Measurements from ENCODE around the gene UROS. TPM values are rescaled to one million over a fixed set of nuclear protein-coding genes. Genes with fewer than 3 reads are reported as not detected.

UROS gene
- total and polyA plus RNA-seq, 10 of the 15 experiments (the other 5 are each of a cell fraction or from before 2014, with no cell fraction given) = 4.3 to 112 (median 64.5) TPM

- TF ChIP-seq SRF (IDR thresholded peaks at IDR 0.05; ENCODE audit: low read depth in 2 of 2, low read length in 2 of 2) (no peak), MTA3 (IDR thresholded peaks at IDR 0.05; ENCODE audit: borderline replicate concordance, low read length) (no peak)
- TF ChIP-seq, protein P1, sequence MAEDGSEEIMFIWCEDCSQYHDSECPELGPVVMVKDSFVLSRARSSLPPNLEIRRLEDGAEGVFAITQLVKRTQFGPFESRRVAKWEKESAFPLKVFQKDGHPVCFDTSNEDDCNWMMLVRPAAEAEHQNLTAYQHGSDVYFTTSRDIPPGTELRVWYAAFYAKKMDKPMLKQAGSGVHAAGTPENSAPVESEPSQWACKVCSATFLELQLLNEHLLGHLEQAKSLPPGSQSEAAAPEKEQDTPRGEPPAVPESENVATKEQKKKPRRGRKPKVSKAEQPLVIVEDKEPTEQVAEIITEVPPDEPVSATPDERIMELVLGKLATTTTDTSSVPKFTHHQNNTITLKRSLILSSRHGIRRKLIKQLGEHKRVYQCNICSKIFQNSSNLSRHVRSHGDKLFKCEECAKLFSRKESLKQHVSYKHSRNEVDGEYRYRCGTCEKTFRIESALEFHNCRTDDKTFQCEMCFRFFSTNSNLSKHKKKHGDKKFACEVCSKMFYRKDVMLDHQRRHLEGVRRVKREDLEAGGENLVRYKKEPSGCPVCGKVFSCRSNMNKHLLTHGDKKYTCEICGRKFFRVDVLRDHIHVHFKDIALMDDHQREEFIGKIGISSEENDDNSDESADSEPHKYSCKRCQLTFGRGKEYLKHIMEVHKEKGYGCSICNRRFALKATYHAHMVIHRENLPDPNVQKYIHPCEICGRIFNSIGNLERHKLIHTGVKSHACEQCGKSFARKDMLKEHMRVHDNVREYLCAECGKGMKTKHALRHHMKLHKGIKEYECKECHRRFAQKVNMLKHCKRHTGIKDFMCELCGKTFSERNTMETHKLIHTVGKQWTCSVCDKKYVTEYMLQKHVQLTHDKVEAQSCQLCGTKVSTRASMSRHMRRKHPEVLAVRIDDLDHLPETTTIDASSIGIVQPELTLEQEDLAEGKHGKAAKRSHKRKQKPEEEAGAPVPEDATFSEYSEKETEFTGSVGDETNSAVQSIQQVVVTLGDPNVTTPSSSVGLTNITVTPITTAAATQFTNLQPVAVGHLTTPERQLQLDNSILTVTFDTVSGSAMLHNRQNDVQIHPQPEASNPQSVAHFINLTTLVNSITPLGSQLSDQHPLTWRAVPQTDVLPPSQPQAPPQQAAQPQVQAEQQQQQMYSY (CRISPR knock-in tag; IDR thresholded peaks at IDR 0.05) = no peak
- TF ChIP-seq, protein P2, sequence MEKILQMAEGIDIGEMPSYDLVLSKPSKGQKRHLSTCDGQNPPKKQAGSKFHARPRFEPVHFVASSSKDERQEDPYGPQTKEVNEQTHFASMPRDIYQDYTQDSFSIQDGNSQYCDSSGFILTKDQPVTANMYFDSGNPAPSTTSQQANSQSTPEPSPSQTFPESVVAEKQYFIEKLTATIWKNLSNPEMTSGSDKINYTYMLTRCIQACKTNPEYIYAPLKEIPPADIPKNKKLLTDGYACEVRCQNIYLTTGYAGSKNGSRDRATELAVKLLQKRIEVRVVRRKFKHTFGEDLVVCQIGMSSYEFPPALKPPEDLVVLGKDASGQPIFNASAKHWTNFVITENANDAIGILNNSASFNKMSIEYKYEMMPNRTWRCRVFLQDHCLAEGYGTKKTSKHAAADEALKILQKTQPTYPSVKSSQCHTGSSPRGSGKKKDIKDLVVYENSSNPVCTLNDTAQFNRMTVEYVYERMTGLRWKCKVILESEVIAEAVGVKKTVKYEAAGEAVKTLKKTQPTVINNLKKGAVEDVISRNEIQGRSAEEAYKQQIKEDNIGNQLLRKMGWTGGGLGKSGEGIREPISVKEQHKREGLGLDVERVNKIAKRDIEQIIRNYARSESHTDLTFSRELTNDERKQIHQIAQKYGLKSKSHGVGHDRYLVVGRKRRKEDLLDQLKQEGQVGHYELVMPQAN (conservative IDR thresholded peaks at IDR 0.05) = no peak
Observed at GRCh38 chr10:125778556-125778955, 44.5 kb downstream of the UROS start (continued).

DNA sequence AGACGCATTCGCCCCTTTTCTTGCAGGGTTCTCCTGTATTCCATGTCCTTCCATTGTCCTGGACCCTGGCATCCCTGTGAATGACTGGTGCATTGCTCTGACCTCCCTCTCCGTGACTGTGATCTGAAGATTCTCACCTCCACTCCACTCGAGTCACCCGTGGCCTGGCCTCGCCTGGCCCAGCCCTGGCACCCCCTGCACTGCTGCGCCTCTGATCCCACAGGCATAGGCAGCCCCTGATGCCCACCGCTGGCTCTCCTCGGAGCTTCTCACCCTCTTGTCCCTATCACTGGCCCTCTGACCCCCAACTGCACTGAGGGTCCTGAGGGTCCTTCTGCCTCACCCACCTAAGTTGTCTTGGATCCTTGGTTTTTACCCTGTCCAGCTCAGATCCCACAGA, 45.3 kb downstream of the UROS start:
- RAD21 ChIA-PET (ENCODE audit: unreplicated experiment) = no interaction called here
- intact Hi-C loops (cut with micrococcal nuclease; ENCODE audit: unreplicated experiment) = no loop called here
- H3K9ac ChIP-seq (ENCODE audit: control insufficient read depth, insufficient read depth, low read length) = no peak overlapping the region
- no peaks in the 10 kb centered on the region for H3K79me2 ChIP-seq (ENCODE audit: control insufficient read depth, insufficient read depth, low read length)
- no peak overlapping the region for H3K27ac ChIP-seq (ENCODE audit: control insufficient read depth, insufficient read depth)
- no peaks in the 10 kb centered on the region for H4K20me1 ChIP-seq (ENCODE audit: control insufficient read depth, insufficient read depth)
- no peak for ATAC-seq
- no peaks in the 10 kb centered on the region for H3K4me1 ChIP-seq (ENCODE audit: control insufficient read depth, insufficient read depth, low read length)
- 45% methylated on average over 9 of the region's 9 CpGs for WGBS (ENCODE audit: insufficient coverage, insufficient replicate concordance, low lambda C conversion rate, missing lambda C conversion rate)
- no peaks in the 10 kb centered on the region for H3K36me3 ChIP-seq (ENCODE audit: control insufficient read depth in 2 of 2, insufficient read depth in 2 of 2, low read length in 1 of 2)
- no peak for DNase-seq (ENCODE audit: low read depth, low spot score)
- H3K9me3 ChIP-seq (replicated peaks; ENCODE audit: control insufficient read depth, insufficient read depth, low read length) = no peaks in the 10 kb centered on the region
- BruUV-seq (replicated peaks) = no TSS peak
- no peak overlapping the region for H3K4me2 ChIP-seq (ENCODE audit: control insufficient read depth, insufficient read depth)
- SMC1A ChIA-PET (ENCODE audit: uncharacterized antibody, unreplicated experiment) = no interaction called here
- CTCF ChIA-PET = no interaction called here
- in situ Hi-C loops (cut with MboI) = no loop called here
- no peaks in the 10 kb centered on the region for H3K27me3 ChIP-seq (replicated peaks in 1 of 2; ENCODE audit: control insufficient read depth in 2 of 2, insufficient read depth in 2 of 2, low read length in 1 of 2)
- POLR2A ChIA-PET = no interaction called here
- H2AFZ ChIP-seq (ENCODE audit: control insufficient read depth, low read depth, low read length) = no peak overlapping the region
- FAIRE-seq = no peak
- H3K4me3 ChIP-seq = no peak overlapping the region
- no peak for TF ChIP-seq MEF2B (IDR thresholded peaks at IDR 0.05; ENCODE audit: partially characterized antibody, poor library complexity, severe bottlenecking)
- no peak for TF ChIP-seq ZNF217 (IDR thresholded peaks at IDR 0.05)
- no peak for TF ChIP-seq SMAD5 (IDR thresholded peaks at IDR 0.05; ENCODE audit: low read depth)
- TF ChIP-seq SMARCA5 (IDR thresholded peaks at IDR 0.05) = no peak
- no peak for TF ChIP-seq ZNF592 (IDR thresholded peaks at IDR 0.05)
- no peak for TF ChIP-seq HCFC1 (IDR thresholded peaks at IDR 0.05; ENCODE audit: low read length)
- TF ChIP-seq KDM1A (IDR thresholded peaks at IDR 0.05; ENCODE audit: borderline replicate concordance) = no peak
- TF ChIP-seq SUPT20H (IDR thresholded peaks at IDR 0.05; ENCODE audit: borderline replicate concordance, control insufficient read depth, low read depth, low read length) = no peak
- no peak for TF ChIP-seq TARDBP (IDR thresholded peaks at IDR 0.05; ENCODE audit: borderline replicate concordance)
- TF ChIP-seq BRCA1 (IDR thresholded peaks at IDR 0.05; ENCODE audit: low read depth, low read length) = no peak
- TF ChIP-seq NR2F1 (conservative IDR thresholded peaks at IDR 0.05) = no peak
- no peak for TF ChIP-seq NFIC (IDR thresholded peaks at IDR 0.05; ENCODE audit: low read depth, low read length)

Data from GM12878 (cell line).